H1 (cell line): ENCODE results near the gene FNDC11.

Source experiments
- ASH2L ChIP-seq: fragments of 200-600, 300-600 bp; sonication (generic); IDR thresholded peaks from one replicate; pipeline ENCODE4 v1.7.1; 2017; ENCODE audit warnings: low read length
- ATF3 ChIP-seq: IDR thresholded peaks from 2 replicates; pipeline ENCODE4 v1.6.1; 2011; ENCODE audit warnings: low read depth, mild to moderate bottlenecking, low read length; ENCODE audit not compliant: insufficient read depth
- BACH1 ChIP-seq: IDR thresholded peaks from 2 replicates; pipeline ENCODE4 v1.6.1; 2012; ENCODE audit warnings: low read length, improper control_type of control experiment
- CTBP2 ChIP-seq: IDR thresholded peaks from 2 replicates; pipeline ENCODE4 v1.7.0; 2011; ENCODE audit warnings: borderline replicate concordance, mild to moderate bottlenecking, moderate library complexity, mixed read lengths, low read length; ENCODE audit not compliant: insufficient read depth, insufficient read length
- CTCF ChIP-seq, 3 experiments: IDR thresholded peaks; 1 replicate in 2 of 3; 2 replicates in 1 of 3; pipeline versions ENCODE4 v1.5.1 to v1.6.1; 2011; ENCODE audit warnings: low read length in 3 of 3, mild to moderate bottlenecking in 3 of 3, inconsistent platforms in 2 of 3, low read depth in 1 of 3, moderate library complexity in 1 of 3; ENCODE audit not compliant: insufficient read depth in 1 of 3; ENCODE audit errors: control extremely low read depth in 1 of 3
- EGR1 ChIP-seq: IDR thresholded peaks from 2 replicates; pipeline ENCODE4 v1.6.1; 2011; ENCODE audit warnings: low read depth, low read length, borderline replicate concordance
- JUND ChIP-seq: IDR thresholded peaks from 2 replicates; pipeline ENCODE4 v1.6.1; 2011; ENCODE audit warnings: mild to moderate bottlenecking, improper control_type of control experiment, low read length
- POLR2A ChIP-seq, 2 experiments: IDR thresholded peaks; 1 replicate in 1 of 2; 2 replicates in 1 of 2; pipeline ENCODE4 v1.6.1; 2011; ENCODE audit warnings: low read depth in 2 of 2, low read length in 2 of 2, mild to moderate bottlenecking in 2 of 2; ENCODE audit errors: control extremely low read depth in 1 of 2
- TAF1 ChIP-seq: IDR thresholded peaks from 2 replicates; pipeline ENCODE4 v1.6.1; 2011; ENCODE audit warnings: mild to moderate bottlenecking, low read depth, low read length
- TF ChIP-seq, protein P1 (sequence below): IDR thresholded peaks from 2 replicates; pipeline ENCODE4 v1.6.1; 2012; ENCODE audit warnings: inconsistent platforms
- TF ChIP-seq, protein P2 (sequence below): IDR thresholded peaks from 2 replicates; pipeline ENCODE4 v1.6.1; 2012; ENCODE audit warnings: inconsistent platforms

GRCh38 chr20:63561624-63562396, 7.9 kb downstream of the FNDC11 start:
- TF ChIP-seq CTCF (IDR thresholded peaks at IDR 0.05; ENCODE audit: control extremely low read depth in 1 of 3, insufficient read depth in 1 of 3, low read depth in 1 of 3, low read length in 3 of 3) (no peak), ASH2L (no peak), POLR2A (IDR thresholded peaks at IDR 0.05; ENCODE audit: control extremely low read depth in 1 of 2, low read depth in 2 of 2, low read length in 2 of 2) (no peak), ATF3 (no peak), JUND (no peak), TAF1 (no peak), EGR1 (no peak), CTBP2 (no peak), BACH1 (no peak)
- TF ChIP-seq, protein P1, sequence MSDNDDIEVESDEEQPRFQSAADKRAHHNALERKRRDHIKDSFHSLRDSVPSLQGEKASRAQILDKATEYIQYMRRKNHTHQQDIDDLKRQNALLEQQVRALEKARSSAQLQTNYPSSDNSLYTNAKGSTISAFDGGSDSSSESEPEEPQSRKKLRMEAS = no peak
- TF ChIP-seq, protein P2, sequence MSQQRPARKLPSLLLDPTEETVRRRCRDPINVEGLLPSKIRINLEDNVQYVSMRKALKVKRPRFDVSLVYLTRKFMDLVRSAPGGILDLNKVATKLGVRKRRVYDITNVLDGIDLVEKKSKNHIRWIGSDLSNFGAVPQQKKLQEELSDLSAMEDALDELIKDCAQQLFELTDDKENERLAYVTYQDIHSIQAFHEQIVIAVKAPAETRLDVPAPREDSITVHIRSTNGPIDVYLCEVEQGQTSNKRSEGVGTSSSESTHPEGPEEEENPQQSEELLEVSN = no peak
